HK-2 (cell line): Measurements from ENCODE around the gene POU2F2.
"Not testable (repeated sequence)": the region's sequence is repeated elsewhere in the genome, so short reads cannot be mapped to it uniquely, and the experiment has no call there.

Source experiments
- DNase-seq: peaks from one replicate; pipeline ENCODE4 v3.0.0-alpha.2; 2018; ENCODE audit not compliant: unreplicated experiment

POU2F2 gene

DNA sequence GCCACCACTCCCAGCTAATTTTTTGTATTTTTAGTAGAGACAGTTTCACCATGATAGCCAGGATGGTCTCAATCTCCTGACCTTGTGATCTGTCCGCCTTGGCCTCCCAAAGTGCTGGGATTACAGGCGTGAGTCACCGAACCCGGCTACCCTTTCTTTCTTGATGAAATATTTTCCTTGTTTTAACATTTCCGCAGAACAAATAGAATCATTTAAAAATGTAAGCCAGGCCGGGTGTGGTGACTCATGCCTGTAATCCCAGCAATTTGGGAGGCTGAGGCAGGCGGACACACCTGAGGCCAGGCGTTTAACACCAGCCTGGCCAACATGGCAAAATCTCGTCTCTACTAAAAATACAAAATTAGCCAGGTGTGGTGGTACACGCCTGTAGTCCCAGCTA, 32.0 kb downstream of the POU2F2 start:
- not testable (repeated sequence) for DNase-seq

DNA sequence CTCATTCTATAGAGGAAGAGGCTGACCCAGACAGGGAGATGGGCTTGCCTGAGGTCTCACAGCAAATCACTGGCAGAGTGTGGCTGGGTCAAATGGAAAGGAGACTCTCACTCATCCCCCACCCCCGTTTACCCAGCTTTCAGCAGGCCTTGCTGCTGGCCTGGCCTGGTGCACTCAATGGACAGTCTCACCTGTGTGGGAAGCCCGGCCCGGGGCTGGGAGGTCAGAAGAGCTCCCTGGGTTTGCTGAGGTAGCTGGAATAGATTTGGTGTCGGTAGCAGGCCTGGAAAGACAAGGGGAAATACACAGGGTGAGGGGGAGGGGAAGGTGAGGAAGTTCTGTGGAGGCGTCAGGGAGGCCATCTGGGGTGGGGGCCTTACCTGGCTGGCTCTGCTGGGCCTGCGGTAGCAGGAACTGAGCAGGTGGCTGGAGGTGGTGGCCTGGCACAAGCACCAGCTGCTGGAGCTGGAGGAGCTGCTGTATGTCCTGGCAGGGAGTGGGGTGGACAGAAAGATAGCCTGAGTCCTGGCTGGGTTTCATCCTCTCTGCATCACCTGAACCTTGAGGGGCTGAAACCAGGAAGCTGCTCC, 32.8 kb downstream of the POU2F2 start:
- no peak for DNase-seq

- DNase-seq = no peak
These were observed 33.5 kb downstream of the POU2F2 start for GRCh38 chr19:42098781-42099180.

GRCh38 chr19:42097461-42097860, 34.8 kb downstream of the POU2F2 start:
- DNase-seq = no peak

DNA sequence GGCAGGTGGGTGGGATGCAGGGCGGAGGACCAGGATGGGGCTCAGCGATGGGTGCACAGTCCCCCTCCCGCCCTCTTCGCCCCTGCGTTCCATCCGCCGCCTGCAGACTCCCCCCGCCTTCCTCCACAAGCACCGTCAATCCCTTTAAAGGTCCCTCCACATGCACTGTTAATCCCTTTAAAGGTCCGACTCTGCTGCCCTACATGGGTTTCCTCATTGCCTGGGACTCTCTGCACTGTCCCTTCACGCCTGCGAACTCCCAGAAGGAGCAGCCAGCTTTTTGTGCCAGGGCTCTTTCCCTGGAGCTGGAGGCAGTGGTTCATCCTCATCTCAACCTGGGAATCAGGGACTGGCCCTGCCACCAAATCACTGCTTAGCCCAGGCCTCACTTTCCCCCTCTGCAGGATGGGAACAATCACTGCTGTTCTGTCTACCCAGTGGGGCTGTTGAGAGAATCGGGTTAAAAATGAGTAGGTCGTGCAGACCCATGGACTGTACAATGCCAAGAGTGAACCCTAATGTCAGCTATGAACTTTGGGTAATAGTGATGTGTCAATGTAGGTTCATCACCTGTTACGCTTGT, 35.9 kb downstream of the POU2F2 start:
- no peak for DNase-seq

DNA sequence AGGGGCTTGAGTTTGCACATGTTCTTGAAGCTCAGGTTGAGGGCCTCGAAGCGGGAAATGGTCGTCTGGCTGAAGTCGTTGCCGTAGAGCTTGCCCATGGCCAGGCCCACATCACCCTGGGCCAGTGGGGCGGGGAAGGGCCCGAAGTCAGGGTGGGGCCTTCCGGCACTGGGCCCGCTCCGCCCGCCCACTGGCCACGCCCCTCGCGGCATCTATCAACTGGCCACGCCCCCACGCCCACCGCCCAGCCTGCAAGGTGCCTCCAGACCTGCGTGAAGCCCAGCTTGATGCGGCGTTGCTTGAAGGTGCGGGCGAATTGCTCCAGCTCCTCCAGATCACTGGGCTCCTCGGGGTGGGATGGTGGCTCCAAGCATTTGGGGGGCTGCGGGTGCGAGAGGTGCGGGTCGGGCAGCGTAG, 36.4 kb downstream of the POU2F2 start:
- no peak for DNase-seq

- no peak for DNase-seq
These were observed 37.0 kb downstream of the POU2F2 start for GRCh38 chr19:42095142-42095813.

DNA sequence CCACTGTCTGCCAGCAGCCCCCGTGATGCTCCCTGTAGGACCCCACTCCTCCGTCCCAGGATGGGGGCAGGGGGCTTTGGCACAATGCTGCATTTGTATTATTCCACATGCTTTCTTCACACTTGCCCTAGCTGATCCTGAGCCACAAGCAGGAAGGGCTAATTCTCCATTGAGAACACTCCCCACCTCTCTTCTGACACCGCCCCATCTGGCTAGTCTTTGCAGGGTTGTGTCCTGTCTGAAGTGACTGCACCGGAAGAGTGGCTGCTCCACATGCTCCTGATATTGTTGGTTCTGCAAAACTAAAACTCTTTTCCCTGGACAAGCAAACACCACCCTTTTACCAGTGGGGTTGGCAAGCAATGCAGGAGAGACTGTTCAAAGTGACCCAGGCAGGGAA, 38.3 kb downstream of the POU2F2 start:
- no peak for DNase-seq

DNA sequence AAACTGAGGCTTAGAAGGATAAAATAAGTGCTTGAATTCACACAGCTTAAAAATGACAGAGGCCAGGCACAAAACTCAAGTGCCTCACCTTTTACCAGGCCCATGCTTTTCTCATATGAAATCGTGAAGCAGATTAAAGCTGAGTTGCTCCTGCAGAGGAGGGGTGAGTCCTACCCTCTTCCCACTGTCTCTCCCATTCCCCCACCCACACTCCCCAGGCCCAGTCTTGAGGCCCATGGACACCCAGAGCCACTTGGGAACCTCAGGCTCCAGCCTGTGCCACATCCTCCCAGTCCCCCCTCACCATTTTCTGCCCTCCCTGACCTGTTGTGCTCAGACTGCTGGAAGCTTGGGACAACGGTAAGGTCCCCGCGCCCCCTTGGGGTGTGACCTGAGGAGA, 38.7 kb downstream of the POU2F2 start:
- no peak for DNase-seq

- DNase-seq = no peak
These were observed 39.9 kb downstream of the POU2F2 start for GRCh38 chr19:42092350-42092749.

DNA sequence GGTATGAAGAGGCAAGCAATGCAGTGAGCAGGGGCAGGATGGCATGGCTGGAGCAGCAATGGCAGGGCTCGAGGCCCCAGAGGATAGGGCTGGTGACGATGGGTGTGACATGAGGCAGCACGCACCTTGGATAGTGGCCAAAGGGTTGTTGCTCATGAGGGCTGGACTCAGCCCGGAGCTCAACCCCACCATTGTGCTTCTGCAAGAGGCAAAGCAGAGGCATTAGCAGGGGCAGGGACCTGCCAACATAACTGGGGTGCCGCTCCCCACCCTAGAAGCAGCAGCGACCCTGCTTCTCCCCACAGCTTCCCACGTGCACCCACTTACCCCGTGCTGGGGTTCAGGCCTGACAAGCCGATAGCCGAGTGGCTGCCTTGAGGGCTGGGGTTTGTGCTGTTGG, 40.5 kb downstream of the POU2F2 start:
- DNase-seq = no peak

GRCh38 chr19:42091300-42091699, 40.9 kb downstream of the POU2F2 start:
- DNase-seq = no peak

DNA sequence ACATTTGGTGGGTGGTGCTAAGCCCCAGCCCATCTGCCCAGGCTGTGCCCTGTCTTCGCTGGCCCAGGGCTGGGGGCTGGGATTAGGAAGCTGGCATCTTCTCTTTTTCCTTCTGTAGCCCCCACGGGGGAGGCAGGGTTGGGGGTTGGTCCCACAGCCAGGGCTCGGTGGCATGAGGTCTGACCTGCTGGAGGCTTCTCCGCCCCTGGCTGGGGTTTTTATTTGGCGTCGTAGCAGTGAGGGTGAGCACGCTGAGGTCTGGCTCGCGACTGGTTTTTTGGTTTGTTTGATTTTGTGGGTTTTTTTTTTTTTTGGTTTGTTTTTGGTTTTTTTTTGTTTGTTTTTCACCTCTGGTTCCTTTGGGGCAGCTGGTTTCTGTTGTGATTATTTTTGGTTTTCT, 41.6 kb downstream of the POU2F2 start:
- DNase-seq = no peak

GRCh38 chr19:42089772-42090171, 42.5 kb downstream of the POU2F2 start:
- no peak for DNase-seq

DNA sequence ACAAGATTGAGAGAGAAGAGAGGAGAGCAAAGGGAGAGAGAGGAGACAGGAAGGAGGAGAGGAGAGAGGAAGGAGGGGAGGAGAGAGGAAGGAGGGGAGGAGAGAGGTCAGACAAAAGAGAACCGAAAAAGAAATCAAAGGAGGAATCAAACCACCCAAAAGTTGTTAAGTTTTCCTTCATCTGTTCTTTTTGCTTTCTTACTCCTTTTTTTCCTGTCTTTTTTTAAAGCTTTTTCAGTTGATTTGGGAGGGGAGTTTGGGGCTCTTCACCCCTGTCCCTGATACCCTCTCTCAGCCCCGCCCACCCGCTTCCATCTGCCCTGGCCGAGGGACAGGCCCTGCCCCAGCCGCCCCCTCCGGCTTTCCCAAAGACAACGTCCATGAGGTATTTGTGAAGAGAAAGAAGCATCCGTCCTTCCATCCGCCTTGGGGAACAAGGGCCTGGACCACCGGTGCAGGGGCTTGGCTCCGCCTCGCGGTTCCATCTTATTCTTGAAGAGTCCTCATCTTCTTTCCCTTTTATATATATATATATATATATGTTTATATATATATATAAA, 43.0 kb downstream of the POU2F2 start:
- no peak for DNase-seq

GRCh38 chr19:42088471-42089190, 43.6 kb downstream of the POU2F2 start:
- DNase-seq = peak; percentile 40

DNA sequence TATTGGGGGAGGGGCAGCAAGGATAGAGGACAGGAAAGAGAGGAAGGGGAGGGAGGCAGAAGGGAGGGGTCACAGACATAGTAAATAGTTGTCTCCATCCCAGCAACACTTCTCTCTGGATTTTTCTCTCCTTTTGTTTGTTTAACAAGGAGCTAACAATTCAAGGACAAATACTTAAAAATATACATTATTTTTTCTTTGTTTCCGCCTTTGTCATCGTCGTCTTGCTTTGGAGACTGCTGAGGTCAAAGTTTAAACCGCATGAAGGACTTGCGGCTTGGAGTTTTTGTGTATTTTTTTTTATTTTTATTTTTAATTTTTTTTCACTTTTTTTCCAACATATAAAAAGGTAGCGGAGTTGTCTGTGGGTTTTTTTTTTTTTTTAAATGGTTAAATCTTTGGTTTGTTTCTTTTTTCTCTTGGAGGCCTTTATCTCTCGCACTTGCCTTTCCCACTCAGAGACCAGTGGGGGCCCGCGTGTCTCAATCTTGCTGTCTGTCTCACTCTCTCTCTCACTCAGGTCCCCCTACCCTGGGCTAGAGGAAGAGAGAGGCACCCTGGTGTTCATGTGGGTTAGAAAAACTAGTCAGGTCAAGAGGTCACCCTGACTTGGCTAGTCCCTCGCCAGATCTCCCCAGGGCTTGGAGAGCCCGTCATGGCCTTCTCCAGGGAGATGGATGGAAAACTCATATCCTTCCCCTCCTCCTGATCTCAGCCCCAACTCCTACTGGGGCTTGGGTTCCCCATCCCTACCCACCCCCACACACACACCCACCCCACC, 45.3 kb downstream of the POU2F2 start:
- DNase-seq = no peak

DNA sequence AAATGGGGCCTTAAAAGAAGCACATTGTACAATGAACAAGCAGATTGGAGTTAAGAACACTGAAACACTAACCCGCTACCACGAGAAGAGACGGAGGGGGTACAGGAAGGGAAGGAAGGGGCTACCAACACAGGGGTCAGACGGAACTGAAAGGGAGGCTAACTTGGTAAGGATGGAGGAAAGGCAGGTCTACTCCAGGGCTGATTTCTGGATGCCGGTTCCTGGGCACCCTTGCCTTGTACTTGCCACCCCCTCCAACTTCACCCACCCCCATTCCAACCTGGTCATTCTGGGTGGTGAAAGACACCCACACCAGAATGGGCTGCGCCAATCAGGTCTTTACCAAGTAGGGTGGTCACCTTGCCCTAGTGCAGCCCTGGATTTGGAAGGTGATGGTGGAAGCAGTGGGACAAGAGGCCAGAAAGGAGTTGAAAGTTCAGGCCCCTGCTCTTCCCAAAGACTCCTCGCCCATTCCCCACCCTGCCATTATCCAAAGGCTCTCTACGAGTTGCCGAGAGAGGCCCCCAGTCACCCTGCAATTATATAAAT, 46.0 kb downstream of the POU2F2 start:
- no peak for DNase-seq

DNA sequence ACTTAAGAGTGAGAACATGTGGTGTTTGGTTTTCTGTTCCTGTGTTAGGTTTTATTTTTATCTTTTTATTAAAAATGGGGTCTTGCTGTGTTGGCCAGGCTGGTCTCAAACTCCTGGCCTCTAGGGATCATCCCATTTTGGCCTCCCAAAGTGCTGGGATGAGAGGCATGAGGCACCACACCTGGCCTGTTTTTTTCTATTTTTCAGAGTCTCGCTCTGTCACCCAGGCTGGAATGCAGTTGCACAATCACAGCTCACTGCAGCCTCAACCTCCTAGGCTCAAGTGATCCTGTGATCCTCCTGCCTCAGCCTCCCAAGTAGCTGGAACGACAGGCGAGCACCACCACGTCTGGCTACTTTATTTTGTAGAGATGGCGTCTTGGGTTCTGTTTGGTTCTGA, 48.7 kb downstream of the POU2F2 start:
- DNase-seq = no peak

DNA sequence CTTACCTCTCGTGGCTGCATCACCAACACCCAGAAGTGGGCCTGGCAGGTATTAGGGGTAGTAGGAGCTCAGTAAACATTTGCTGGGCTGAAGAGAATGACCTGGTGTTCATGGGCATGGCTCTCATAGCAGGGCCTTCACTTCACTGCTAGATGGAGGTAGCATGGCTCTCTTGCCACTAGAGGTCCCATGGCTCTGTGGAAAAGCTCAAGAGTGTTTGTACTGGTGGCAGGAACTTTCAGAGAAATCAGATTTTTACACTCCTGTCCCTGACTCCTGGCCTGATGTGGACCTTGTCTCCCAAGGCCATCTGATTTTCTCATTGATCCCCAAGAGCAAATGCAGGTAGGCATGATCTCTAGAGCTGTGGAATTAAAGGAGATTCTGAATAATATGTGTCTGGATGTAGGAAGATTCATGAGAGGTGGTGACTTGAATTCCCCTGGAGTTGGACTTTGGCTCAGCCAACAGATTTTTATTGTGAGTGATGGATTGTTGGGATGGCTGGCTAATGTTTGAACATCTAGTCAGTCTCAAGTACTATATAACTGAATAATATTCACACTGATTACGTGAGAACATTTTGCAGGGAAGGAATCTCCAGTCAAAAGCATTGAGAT, 50.6 kb downstream of the POU2F2 start:
- DNase-seq = peak; percentile 35

GRCh38 chr19:42080764-42081375, 51.4 kb downstream of the POU2F2 start:
- DNase-seq = no peak
